Parathyroid adenoma (tissue), 2 donors: ENCODE measurements around the gene PRRT4.

Source experiments
- H2AFZ ChIP-seq: fragments of 300-600 bp; sonication (generic); one replicate; pipeline ENCODE4 v1.7.0; 2017; ENCODE audit warnings: antibody characterized with exemption, mild to moderate bottlenecking
- H3K27ac ChIP-seq: fragments of 300-600 bp; sonication (generic); one replicate; pipeline ENCODE4 v1.7.0; 2017
- H3K27me3 ChIP-seq: fragments of 300-600 bp; sonication (generic); one replicate; pipeline ENCODE4 v1.7.0; 2017; ENCODE audit warnings: low read length; ENCODE audit not compliant: control insufficient read depth, insufficient read depth
- H3K36me3 ChIP-seq: fragments of 300-600 bp; sonication (generic); one replicate; pipeline ENCODE4 v1.7.0; 2017; ENCODE audit warnings: low read length; ENCODE audit not compliant: control insufficient read depth, insufficient read depth
- H3K4me1 ChIP-seq: fragments of 300-600 bp; sonication (generic); one replicate; pipeline ENCODE4 v1.7.0; 2017; ENCODE audit warnings: control low read depth
- H3K4me2 ChIP-seq: fragments of 300-600 bp; sonication (generic); one replicate; pipeline ENCODE4 v1.7.0; 2017; ENCODE audit warnings: low read length
- H3K4me3 ChIP-seq: fragments of 300-600 bp; sonication (generic); one replicate; pipeline ENCODE4 v1.7.0; 2017; ENCODE audit warnings: low read depth, low read length
- H3K79me2 ChIP-seq: fragments of 300-600 bp; sonication (generic); one replicate; pipeline ENCODE4 v1.7.0; 2017; ENCODE audit warnings: control low read depth
- H3K9ac ChIP-seq: fragments of 300-600 bp; sonication (generic); one replicate; pipeline ENCODE4 v1.7.0; 2017; ENCODE audit warnings: mild to moderate bottlenecking
- H3K9me3 ChIP-seq: fragments of 300-600 bp; sonication (generic); one replicate; pipeline ENCODE4 v1.7.0; 2017; ENCODE audit warnings: low read length; ENCODE audit not compliant: control insufficient read depth
- TF ChIP-seq, protein P1 (sequence below): fragments of 300-600 bp; sonication (generic); IDR thresholded peaks from one replicate; pipeline ENCODE4 v1.7.0; 2017; ENCODE audit warnings: antibody characterized with exemption, mild to moderate bottlenecking
- donor health status: primary hyperparathyroidism.

PRRT4 gene

DNA sequence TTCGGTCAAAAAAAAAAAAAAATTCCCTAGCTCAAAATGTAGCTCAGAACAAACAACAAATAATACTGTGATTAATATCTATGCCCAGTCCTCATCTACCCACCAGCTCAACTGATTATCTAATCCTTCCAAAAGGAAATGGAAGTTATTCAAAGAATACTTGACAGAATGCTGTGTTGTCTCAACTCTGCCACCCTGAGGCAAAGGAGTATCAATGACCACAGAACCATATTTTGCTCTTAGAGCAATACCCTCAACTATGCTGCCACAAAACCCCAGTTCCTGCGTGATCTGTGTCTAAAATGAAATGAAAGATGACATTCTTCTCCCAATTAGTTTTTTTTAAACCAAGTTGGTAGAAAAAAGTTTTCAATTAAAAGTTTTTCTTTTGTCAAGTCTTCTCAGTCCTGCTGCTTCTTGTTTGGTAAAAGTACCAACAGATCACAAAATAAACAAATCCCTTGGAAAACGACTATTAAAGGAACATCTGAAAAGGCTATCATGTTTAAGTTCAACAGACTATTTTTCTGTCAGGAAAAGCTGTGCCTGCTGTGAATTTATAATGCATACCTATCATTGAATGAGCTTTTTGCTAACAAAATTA is 39.3 kb downstream of the PRRT4 start:
- Histone ChIP-seq H3K27ac (no peak overlapping the region), H3K4me3 (no peak overlapping the region), H3K4me1 (no peaks in the 10 kb centered on the region), H3K27me3 (no peaks in the 10 kb centered on the region), H3K4me2 (no peak overlapping the region), H3K36me3 (no peaks in the 10 kb centered on the region), H3K79me2 (no peaks in the 10 kb centered on the region), H3K9ac (no peak overlapping the region), H3K9me3 (no peaks in the 10 kb centered on the region), H2AFZ (no peak overlapping the region)
- TF ChIP-seq, protein P1, sequence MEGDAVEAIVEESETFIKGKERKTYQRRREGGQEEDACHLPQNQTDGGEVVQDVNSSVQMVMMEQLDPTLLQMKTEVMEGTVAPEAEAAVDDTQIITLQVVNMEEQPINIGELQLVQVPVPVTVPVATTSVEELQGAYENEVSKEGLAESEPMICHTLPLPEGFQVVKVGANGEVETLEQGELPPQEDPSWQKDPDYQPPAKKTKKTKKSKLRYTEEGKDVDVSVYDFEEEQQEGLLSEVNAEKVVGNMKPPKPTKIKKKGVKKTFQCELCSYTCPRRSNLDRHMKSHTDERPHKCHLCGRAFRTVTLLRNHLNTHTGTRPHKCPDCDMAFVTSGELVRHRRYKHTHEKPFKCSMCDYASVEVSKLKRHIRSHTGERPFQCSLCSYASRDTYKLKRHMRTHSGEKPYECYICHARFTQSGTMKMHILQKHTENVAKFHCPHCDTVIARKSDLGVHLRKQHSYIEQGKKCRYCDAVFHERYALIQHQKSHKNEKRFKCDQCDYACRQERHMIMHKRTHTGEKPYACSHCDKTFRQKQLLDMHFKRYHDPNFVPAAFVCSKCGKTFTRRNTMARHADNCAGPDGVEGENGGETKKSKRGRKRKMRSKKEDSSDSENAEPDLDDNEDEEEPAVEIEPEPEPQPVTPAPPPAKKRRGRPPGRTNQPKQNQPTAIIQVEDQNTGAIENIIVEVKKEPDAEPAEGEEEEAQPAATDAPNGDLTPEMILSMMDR = peak; percentile 32

- Histone ChIP-seq H3K4me3 (no peak overlapping the region), H3K27ac (no peak overlapping the region), H3K4me2 (no peak overlapping the region), H2AFZ (no peak overlapping the region), H3K79me2 (no peaks in the 10 kb centered on the region), H3K9ac (no peak overlapping the region), H3K36me3 (no peaks in the 10 kb centered on the region), H3K9me3 (no peaks in the 10 kb centered on the region), H3K4me1 (no peaks in the 10 kb centered on the region), H3K27me3 (no peaks in the 10 kb centered on the region)
- TF ChIP-seq, protein P1 = no peak
These were observed 40.5 kb downstream of the PRRT4 start for GRCh38 chr7:128321044-128321422.

DNA sequence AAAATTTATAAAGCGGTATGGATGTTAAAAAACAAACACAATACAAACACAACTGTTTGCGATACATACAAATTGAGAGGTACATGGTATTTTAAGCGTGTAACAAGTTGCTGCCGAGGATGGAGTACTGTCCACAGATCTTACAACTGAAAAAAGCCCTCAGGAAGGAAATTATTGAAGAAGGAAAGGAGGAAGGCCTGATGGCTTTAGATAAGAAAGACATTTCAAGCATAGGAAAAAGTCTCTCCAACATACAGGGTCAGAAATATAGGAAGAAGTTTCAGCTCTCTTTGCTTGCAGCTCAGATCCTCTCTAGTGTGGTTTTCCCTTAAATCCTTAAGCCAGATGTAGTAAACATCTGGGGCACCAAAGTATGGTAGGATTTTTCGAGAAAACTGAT is 42.8 kb downstream of the PRRT4 start:
- no peak overlapping the region for H3K27ac ChIP-seq
- H3K79me2 ChIP-seq = no peaks in the 10 kb centered on the region
- TF ChIP-seq, protein P1 = no peak
- H3K9ac ChIP-seq = no peak overlapping the region
- H3K4me3 ChIP-seq = no peak overlapping the region
- no peak overlapping the region for H2AFZ ChIP-seq
- no peaks in the 10 kb centered on the region for H3K36me3 ChIP-seq
- H3K27me3 ChIP-seq = no peaks in the 10 kb centered on the region
- no peak overlapping the region for H3K4me2 ChIP-seq
- H3K9me3 ChIP-seq = no peaks in the 10 kb centered on the region
- no peaks in the 10 kb centered on the region for H3K4me1 ChIP-seq

- H3K9me3 ChIP-seq = no peaks in the 10 kb centered on the region
These were observed 50.5 kb downstream of the PRRT4 start for GRCh38 chr7:128311013-128311412.

DNA sequence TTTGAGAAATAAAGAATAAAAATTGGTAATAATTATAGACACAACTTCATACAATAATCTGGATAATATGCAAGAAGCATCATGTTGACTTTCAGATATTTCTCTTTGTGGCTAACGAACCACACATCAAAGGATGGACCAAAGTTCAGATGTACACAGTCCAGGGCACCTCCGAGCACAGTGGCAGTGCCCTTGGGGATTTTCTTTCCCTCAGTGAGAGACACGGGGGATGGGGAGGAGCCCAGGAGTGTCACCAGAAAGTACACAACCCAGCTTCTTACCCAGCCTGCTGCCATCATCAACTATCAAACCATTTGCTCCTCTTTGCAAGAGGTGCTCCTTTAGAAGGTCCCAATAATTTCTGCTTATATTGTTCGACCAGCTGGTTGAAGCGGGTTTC is 51.0 kb downstream of the PRRT4 start:
- Histone ChIP-seq H3K4me1 (no peaks in the 10 kb centered on the region), H3K9me3 (no peaks in the 10 kb centered on the region), H3K79me2 (no peaks in the 10 kb centered on the region), H3K4me3 (no peak overlapping the region), H2AFZ (no peak overlapping the region), H3K9ac (no peak overlapping the region), H3K36me3 (no peaks in the 10 kb centered on the region), H3K27ac (no peak overlapping the region), H3K4me2 (no peak overlapping the region), H3K27me3 (no peaks in the 10 kb centered on the region)
- TF ChIP-seq, protein P1 = no peak

More at GRCh38 chr7:128311013-128311412, 50.5 kb downstream of the PRRT4 start:
- H3K4me1 ChIP-seq = no peaks in the 10 kb centered on the region
- H3K79me2 ChIP-seq = no peaks in the 10 kb centered on the region
- no peak overlapping the region for H2AFZ ChIP-seq
- H3K27me3 ChIP-seq = no peaks in the 10 kb centered on the region
- H3K27ac ChIP-seq = no peak overlapping the region
- H3K36me3 ChIP-seq = no peaks in the 10 kb centered on the region
- no peak overlapping the region for H3K9ac ChIP-seq
- no peak overlapping the region for H3K4me2 ChIP-seq
- no peak overlapping the region for H3K4me3 ChIP-seq
- TF ChIP-seq, protein P1 = no peak
